ENCODE data around the gene PLEKHA6. TPM values are rescaled to one million over a fixed set of nuclear protein-coding genes. Genes with fewer than 3 reads are reported as not detected.
A peak's percentile ranks its signal among the peaks of the same experiment; 100 is the strongest.

Gene PLEKHA6
- total RNA-seq, 2 donors from 2014 or later = 24.5 to 49.3 TPM

- H3K36me3 ChIP-seq = no peaks in the 10 kb centered on the region
- H3K4me1 ChIP-seq (replicated peaks) = no peaks in the 10 kb centered on the region
- no peak for DNase-seq (ENCODE audit: low spot score)
- intact Hi-C loops (cut with DNase I) = no loop called here
- TF ChIP-seq POLR2A (IDR thresholded peaks at IDR 0.05) = no peak
- TF ChIP-seq POLR2AphosphoS5 (IDR thresholded peaks at IDR 0.05) = no peak
- TF ChIP-seq CTCF (IDR thresholded peaks at IDR 0.05) = no peak
- H3K9me3 ChIP-seq = no peaks in the 10 kb centered on the region
- no peak overlapping the region for H3K27ac ChIP-seq
- no peaks in the 10 kb centered on the region for H3K27me3 ChIP-seq (replicated peaks; ENCODE audit: insufficient read depth)
- H3K4me3 ChIP-seq = no peak overlapping the region
- whole genome bisulfite sequencing = 96% methylated on average over 3 of the region's 3 CpGs
Measured at GRCh38 chr1:204248954-204249353, 110.8 kb downstream of the PLEKHA6 start.

GRCh38 chr1:204246876-204247275 lies 112.9 kb downstream of the PLEKHA6 start:
- H3K4me1 ChIP-seq (replicated peaks) = no peaks in the 10 kb centered on the region
- TF ChIP-seq CTCF (IDR thresholded peaks at IDR 0.05) = no peak
- no peak for TF ChIP-seq POLR2A (IDR thresholded peaks at IDR 0.05)
- no peak for TF ChIP-seq POLR2AphosphoS5 (IDR thresholded peaks at IDR 0.05)
- no peak overlapping the region for H3K4me3 ChIP-seq
- H3K27me3 ChIP-seq (replicated peaks; ENCODE audit: insufficient read depth) = no peaks in the 10 kb centered on the region
- H3K36me3 ChIP-seq = no peaks in the 10 kb centered on the region
- WGBS = 95% methylated on average over 4 of the region's 4 CpGs
- no peak for DNase-seq (ENCODE audit: low spot score)
- no peak overlapping the region for H3K27ac ChIP-seq
- no peaks in the 10 kb centered on the region for H3K9me3 ChIP-seq
- intact Hi-C loops (cut with DNase I) = no loop called here

- H3K27ac ChIP-seq = no peak overlapping the region
- intact Hi-C loops (cut with DNase I) = no loop called here
- no peaks in the 10 kb centered on the region for H3K27me3 ChIP-seq (replicated peaks; ENCODE audit: insufficient read depth)
- TF ChIP-seq CTCF (IDR thresholded peaks at IDR 0.05) (no peak), POLR2A (IDR thresholded peaks at IDR 0.05) (no peak), POLR2AphosphoS5 (IDR thresholded peaks at IDR 0.05) (no peak)
- H3K4me1 ChIP-seq (replicated peaks) = no peaks in the 10 kb centered on the region
- H3K9me3 ChIP-seq = no peaks in the 10 kb centered on the region
- WGBS = 99% methylated on average over 10 of the region's 10 CpGs
- no peak overlapping the region for H3K4me3 ChIP-seq
- no peak for DNase-seq (ENCODE audit: low spot score)
- peaks cover 0 to 4% of the 10 kb centered on the region in 2 donors for H3K36me3 ChIP-seq
Measured at GRCh38 chr1:204242920-204243319, 116.8 kb downstream of the PLEKHA6 start.

- Histone ChIP-seq H3K9me3 (no peaks in the 10 kb centered on the region), H3K27me3 (replicated peaks; ENCODE audit: insufficient read depth) (no peaks in the 10 kb centered on the region), H3K36me3 (peaks cover 0 to 4% of the 10 kb centered on the region in 2 donors), H3K4me1 (replicated peaks) (no peaks in the 10 kb centered on the region), H3K27ac (no peak overlapping the region), H3K4me3 (no peak overlapping the region)
- 97% methylated on average over 5 of the region's 5 CpGs for WGBS
- DNase-seq (ENCODE audit: low spot score) = no peak
- intact Hi-C loops (cut with DNase I) = no loop called here
- TF ChIP-seq POLR2A (IDR thresholded peaks at IDR 0.05) (no peak), POLR2AphosphoS5 (IDR thresholded peaks at IDR 0.05) (no peak), CTCF (IDR thresholded peaks at IDR 0.05) (no peak)
Measured at GRCh38 chr1:204241914-204242313, 117.8 kb downstream of the PLEKHA6 start.

- Histone ChIP-seq H3K4me1 (replicated peaks) (no peaks in the 10 kb centered on the region), H3K9me3 (no peaks in the 10 kb centered on the region), H3K27ac (no peak overlapping the region), H3K27me3 (replicated peaks; ENCODE audit: insufficient read depth) (no peaks in the 10 kb centered on the region), H3K36me3 (peaks cover 0 to 4% of the 10 kb centered on the region in 2 donors), H3K4me3 (no peak overlapping the region)
- intact Hi-C loops (cut with DNase I) = no loop called here
- TF ChIP-seq CTCF (IDR thresholded peaks at IDR 0.05) (peak in 2 of 4 experiments; percentile 11 to 39), POLR2AphosphoS5 (IDR thresholded peaks at IDR 0.05) (peak; percentile 21), POLR2A (IDR thresholded peaks at IDR 0.05) (no peak)
- 46% methylated on average over 2 of the region's 2 CpGs for WGBS
- peak; percentile 24 for DNase-seq (ENCODE audit: low spot score)
Measured at GRCh38 chr1:204241050-204241449, 118.7 kb downstream of the PLEKHA6 start.

Measured in prostate gland (tissue), 2 donors.